ENCODE data around the gene NEK3.
"Not testable (repeated sequence)": the region's sequence is repeated elsewhere in the genome, so short reads cannot be mapped to it uniquely, and the experiment has no call there.

NEK3 gene, protein sequence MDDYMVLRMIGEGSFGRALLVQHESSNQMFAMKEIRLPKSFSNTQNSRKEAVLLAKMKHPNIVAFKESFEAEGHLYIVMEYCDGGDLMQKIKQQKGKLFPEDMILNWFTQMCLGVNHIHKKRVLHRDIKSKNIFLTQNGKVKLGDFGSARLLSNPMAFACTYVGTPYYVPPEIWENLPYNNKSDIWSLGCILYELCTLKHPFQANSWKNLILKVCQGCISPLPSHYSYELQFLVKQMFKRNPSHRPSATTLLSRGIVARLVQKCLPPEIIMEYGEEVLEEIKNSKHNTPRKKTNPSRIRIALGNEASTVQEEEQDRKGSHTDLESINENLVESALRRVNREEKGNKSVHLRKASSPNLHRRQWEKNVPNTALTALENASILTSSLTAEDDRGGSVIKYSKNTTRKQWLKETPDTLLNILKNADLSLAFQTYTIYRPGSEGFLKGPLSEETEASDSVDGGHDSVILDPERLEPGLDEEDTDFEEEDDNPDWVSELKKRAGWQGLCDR

DNA sequence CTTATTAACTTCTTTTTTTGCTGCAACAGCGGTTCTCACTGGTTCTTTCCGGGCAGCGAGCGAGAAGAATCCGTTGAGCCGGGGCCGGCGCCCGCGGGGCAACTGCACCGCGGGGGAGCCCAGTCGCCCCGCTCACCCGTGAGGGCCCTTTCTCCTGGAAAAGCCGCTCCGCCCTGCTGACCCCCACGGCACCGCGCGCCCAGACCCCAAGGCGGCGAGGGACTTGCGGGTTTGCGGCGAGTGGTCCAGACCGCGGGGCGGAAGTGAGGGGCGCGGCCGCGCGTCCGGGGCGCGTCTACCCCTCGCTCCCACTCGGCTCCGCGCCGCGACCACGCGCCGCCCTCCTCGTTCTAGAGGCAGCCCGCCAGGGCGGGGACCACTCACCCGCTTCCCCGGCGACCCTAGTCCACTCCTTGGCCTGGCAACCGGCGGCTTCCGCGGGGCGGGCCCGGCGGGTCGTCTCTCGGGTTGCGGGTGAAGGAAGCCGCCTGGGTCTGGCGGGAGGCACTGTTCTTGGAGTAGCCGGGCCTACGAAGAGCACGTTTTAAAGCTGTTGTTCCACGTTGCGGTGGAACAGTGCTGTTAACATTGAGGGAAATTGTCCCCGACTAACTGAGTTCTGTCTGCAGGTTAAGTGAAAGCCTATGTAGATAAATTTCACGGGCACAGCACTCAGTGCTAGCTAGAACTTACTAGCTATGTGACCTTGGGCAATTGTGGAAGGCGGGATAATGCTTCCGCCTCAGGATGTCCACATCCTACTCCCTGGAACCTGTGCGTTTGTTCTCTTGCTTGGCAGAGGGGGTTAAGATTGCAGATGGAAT lies at the start of gene NEK3:
NEK3 (minus strand) TSS at position 439 of the 824 bp plus-strand sequence. CDS start 3,406 bp downstream, outside the sequence.
- TF ChIP-seq, protein P1, sequence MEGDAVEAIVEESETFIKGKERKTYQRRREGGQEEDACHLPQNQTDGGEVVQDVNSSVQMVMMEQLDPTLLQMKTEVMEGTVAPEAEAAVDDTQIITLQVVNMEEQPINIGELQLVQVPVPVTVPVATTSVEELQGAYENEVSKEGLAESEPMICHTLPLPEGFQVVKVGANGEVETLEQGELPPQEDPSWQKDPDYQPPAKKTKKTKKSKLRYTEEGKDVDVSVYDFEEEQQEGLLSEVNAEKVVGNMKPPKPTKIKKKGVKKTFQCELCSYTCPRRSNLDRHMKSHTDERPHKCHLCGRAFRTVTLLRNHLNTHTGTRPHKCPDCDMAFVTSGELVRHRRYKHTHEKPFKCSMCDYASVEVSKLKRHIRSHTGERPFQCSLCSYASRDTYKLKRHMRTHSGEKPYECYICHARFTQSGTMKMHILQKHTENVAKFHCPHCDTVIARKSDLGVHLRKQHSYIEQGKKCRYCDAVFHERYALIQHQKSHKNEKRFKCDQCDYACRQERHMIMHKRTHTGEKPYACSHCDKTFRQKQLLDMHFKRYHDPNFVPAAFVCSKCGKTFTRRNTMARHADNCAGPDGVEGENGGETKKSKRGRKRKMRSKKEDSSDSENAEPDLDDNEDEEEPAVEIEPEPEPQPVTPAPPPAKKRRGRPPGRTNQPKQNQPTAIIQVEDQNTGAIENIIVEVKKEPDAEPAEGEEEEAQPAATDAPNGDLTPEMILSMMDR (IDR thresholded peaks at IDR 0.05; ENCODE audit: control extremely low read depth, extremely low read depth, low read depth, missing control alignments), result no peak
- POLR2A ChIA-PET, result no interaction called here
- peak; percentile 69 for DNase-seq (ENCODE audit: extremely low spot score)
- CTCF ChIA-PET, result interaction anchor here (0.9 to 6.4 kb wide), 4 partner anchors 12 to 264 kb away, joined by 3 to 33 read pairs (median 6); partner anchors contain the start of gene NEK5

DNA sequence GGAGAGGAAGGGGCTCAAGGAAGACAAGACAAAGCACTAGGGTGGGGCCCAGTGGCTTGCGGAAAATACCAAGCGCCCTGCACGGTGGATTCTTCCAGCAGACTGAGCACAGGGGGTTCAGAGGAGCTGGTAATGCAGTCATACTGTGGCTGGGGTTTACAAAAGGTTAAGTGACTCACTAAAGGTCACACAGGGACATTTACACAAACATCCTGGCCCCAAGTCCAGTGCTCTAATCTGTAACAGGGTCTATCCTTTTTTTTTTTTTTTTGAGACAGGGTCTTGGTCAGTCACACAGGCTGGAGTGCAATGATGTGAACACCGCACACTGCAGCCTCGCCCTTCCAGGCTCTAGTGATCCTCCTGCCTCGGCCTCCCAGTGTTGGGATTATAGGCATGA lies 49.0 kb upstream of the NEK3 start:
- CTCF ChIA-PET; DNase-seq (ENCODE audit: extremely low spot score); POLR2A ChIA-PET: not testable (repeated sequence)

DNA sequence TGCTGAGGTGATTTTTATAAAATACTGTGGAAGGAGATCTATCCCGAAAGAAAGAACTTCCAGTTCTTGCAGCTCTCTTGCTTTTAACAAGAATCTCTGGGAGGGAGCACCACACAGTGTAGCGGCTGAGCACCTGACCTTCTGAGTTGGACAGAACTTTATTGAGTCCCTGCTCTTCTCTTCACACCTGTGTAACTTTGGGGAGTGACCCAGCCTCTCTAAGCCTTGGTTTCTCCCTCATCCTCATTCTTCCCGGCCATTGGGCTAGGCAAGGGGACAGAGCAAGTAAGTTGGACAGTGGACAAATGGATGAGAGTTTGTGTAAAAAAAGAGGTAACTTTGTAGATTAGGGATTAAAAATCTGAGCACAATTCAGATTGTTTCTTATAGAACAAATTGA lies 48.5 kb upstream of the NEK3 start:
- POLR2A ChIA-PET; DNase-seq (ENCODE audit: extremely low spot score); CTCF ChIA-PET: not testable (repeated sequence)

DNA sequence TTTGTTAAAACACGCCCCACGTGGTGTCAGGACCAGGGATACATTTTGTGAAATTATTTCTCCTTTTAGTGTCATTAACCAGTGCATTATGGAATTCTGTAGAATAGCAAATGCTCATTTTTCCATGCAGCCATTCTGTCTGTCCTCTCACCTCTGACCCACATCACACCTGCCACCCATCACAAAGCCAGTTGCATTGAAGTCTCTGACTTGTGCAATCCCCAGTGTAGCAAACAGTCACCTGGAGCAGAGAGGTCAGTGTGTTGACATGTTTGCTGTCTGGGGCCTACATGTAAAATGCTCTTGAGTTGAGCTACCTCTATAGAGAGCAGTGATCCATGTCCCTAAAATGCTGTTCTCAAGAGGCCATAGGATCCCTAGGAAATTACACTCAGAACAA lies 47.9 kb upstream of the NEK3 start:
- DNase-seq (ENCODE audit: extremely low spot score); CTCF ChIA-PET; POLR2A ChIA-PET: not testable (repeated sequence)

DNA sequence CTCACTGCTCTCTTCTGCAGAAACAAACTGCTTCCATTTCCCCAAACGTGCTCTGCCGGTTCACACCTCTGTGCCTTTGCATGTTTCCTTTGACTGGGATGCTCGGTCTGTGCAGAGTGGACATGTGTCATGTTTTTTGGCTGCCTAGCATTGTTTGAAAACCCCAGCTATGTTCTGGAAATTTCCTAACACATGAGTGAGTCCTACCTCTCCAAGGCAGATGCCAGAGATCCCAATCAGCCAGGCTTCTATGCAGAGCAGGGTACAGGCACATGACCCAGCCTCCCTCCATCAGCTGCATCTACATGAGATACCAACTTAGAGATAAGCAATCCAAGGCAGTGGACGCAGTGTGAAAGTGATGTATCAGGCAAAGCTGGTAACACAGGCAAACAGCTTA lies 45.1 kb upstream of the NEK3 start:
- CTCF ChIA-PET, result interaction anchor here (0.8 to 1.4 kb wide), 2 partner anchors 10 to 389 kb away, joined by 3 read pairs; no protein-coding TSS in a partner anchor
- DNase-seq (ENCODE audit: extremely low spot score); POLR2A ChIA-PET: not testable (repeated sequence)

DNA sequence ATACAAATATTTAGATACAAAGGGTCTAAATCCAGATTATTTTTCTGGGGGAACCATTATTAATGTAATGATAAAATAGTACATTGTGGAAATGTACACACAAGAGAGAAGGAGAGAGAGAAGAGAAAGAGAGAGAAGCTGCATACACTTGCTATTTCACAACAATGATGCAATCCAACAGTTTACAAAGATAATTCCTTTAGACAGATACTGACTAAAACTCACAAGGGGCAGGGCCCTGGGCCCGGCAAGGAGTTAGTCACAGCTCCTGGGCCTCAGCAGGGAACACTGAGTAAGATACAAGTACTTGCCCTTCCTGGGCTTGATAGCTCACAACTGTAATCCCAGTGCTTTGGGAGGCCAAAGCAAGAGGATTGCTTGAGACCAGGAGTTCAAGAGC lies 44.5 kb upstream of the NEK3 start:
- CTCF ChIA-PET, result interaction anchor here (1.4 kb wide), 1 partner anchor 9 kb away, joined by 3 read pairs; no protein-coding TSS in a partner anchor
- POLR2A ChIA-PET; DNase-seq (ENCODE audit: extremely low spot score): not testable (repeated sequence)

DNA sequence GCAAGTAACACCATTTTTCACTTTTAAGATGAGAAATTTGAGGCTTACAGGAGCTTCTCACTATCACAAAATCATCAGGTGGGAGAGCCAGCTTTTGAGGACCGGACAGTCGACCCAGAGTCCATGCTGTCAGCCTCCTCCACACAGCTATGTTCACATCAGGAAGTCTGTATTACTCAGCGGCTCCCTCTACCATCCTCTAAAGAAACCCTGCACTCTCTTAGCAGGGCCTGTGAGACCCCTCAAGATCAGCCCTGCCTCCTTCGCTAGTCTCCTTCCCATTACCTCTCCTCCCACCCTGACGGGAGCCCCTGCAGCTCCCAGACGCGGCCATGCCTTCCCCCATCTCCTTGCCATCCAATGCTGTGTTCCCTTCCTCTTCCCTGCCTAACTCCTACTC lies 43.1 kb upstream of the NEK3 start:
- DNase-seq (ENCODE audit: extremely low spot score); POLR2A ChIA-PET: not testable (repeated sequence)
- CTCF ChIA-PET, result interaction anchor here (0.9 to 1.5 kb wide), 3 partner anchors 200 to 387 kb away, joined by 3 to 9 read pairs (median 3); no protein-coding TSS in a partner anchor

DNA sequence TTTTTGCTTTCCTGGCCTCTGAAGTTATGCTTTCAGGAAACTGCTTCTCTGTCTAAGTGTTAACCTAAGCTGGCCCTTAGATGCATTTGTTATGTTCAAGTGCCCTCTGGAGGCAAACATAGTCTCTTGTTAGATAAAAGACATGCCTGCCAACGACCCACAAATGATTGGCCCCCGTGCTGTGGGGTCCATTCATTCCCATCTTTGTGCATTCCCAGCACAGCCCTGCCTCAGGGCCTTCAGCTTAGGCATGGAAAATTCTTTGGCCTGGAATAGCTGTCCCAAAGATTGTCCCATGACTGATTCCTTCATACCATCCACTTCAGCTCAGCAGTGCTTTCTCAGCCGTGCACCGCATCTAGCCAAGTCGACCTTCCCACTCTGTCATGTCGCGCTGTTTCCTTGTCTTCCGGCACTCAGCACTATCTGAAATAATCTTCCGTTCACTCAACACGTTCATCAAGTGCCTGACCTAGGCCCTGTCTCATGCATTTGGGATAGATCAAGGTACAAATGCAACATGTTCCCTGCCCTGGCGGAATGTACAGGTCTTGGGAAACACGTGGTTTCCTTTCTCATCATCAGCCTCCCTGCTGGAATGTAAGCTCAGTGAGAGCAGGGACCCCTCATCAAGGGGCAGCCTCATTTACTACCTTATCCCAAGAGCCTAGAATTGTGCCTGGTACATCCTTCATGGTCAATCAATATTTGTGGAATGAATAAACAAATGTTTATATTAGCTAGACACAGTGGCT lies 42.2 kb upstream of the NEK3 start:
- POLR2A ChIA-PET, result not testable (repeated sequence)
- TF ChIP-seq, protein P1 (IDR thresholded peaks at IDR 0.05; ENCODE audit: control extremely low read depth, extremely low read depth, low read depth, missing control alignments), result peak; percentile 44
- CTCF ChIA-PET, result interaction anchor here (0.9 to 1.6 kb wide), 10 partner anchors 12 to 388 kb away, joined by 3 to 9 read pairs (median 3); no protein-coding TSS in a partner anchor
- DNase-seq (ENCODE audit: extremely low spot score), result peak; percentile 28

DNA sequence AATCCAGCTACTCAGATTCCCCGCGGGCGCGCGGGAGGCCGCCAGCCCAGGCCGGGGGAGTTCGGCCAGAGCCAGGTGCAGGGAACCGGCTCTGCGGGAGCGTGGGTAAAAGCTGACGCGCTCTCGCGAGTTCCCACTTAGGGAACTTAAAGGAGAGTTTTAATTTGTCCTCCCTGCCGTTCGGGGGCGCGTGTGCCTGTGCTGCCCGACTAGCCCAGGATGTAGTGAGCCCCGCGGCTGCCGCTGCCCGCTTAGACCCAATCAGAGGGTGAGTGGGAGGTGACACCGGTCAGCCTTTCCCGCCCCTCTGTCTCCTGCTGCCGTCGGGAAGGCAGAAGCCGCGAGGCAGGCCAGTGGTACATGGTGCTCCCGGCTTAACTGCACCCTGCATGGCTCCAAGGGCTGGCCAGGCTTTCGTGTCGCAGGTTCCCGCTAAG lies 36.0 kb upstream of the NEK3 start:
- CTCF ChIA-PET, result interaction anchor here (0.7 to 1.5 kb wide), 3 partner anchors 9 to 345 kb away, joined by 3 read pairs; no protein-coding TSS in a partner anchor
- TF ChIP-seq, protein P1 (IDR thresholded peaks at IDR 0.05; ENCODE audit: control extremely low read depth, extremely low read depth, low read depth, missing control alignments), result peak; percentile 37
- peak; percentile 74 for DNase-seq (ENCODE audit: extremely low spot score)
- POLR2A ChIA-PET, result no interaction called here

Data from GM10248 (cell line).